Left renal pelvis (tissue), 4 donors: ENCODE results near the gene SUGP1. TPM values are rescaled to one million over a fixed set of nuclear protein-coding genes. Genes with fewer than 3 reads are reported as not detected.

Experiments used
- DNase-seq, 4 donors: peaks; one replicate each; pipeline ENCODE4 v3.0.0-alpha.2; 2013; ENCODE audit warnings: low read depth in 4 of 4, low spot score in 3 of 4
- polyA plus RNA-seq, 4 donors: library from polyadenylated mRNA; unstranded; fragments of 120-200 nt; gene quantifications; one replicate each; pipeline ENCODE4 v1.2.1, GENCODE V29; 2013; ENCODE audit not compliant: insufficient read length in 4 of 4

SUGP1 gene
- polyA plus RNA-seq, 4 donors, result 34.7 to 63.1 (median 56.2) TPM

DNA sequence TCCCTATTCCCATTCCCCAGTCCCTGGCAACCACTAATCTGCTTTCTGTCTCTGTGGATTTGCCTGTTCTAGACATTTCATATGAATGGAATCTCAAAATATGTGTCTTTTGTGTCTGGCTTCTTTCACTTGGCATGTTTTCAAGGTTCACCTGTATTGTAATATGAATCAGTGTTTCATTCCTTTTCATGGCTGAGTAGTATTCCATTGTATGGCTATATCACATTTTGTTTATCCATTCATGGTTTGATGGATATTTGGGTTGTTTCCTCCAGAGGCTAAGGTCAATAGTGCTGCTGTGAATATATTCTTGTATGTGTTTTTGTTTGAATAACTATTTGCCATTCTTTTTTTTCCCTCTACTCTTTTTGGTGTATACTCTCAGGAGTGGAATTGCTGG, 84.1 kb downstream of the SUGP1 start:
- no peak for DNase-seq

DNA sequence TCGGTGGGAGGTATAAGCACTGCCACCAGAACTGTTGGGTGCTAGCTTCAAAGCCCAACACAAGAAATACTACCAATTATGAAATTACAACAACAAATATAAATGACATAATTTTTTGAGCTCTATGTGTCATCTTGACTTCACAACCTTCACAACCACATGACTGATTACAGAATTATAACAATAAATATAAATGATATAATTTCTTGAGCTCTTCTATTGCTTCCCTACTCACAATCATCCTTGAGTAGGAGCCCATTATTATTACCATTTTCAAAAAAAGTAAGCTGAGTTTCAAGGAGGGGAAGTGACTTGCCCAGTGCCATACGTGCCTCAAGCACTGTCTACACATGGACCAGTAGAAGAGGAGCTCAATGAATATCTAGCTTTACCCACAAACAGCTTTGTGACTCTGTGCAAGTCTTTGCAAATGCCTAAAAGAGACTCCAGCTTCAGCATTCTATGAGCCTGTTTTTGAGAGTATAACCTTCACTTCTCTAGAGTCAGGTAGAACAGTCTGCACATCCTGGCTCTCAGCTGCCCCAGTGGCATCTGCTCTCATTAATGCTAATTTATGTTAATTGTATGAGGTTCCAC, 86.0 kb downstream of the SUGP1 start:
- no peak for DNase-seq

DNA sequence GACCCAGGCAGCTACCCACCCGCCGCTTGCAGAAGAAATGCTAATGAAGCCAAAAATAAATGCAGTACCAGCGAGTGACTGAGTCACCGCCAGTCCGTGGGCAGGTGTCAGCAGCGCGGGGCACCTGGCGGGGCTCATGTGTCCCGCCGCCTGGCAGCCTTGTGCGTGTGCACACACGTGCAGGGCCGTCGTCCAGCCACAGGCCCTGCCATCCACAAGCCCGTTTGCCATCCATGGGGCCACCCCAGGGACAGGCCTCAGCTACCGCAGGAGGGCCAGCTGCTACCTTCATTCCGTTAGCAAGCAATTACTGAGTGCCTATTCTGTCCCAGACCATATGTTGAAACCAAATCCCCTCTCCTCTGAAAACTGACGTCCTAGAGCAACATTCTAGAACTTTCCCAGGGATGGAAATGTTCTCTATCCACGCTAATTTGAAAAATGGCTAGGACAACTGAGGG, 88.0 kb downstream of the SUGP1 start:
- no peak for DNase-seq

DNA sequence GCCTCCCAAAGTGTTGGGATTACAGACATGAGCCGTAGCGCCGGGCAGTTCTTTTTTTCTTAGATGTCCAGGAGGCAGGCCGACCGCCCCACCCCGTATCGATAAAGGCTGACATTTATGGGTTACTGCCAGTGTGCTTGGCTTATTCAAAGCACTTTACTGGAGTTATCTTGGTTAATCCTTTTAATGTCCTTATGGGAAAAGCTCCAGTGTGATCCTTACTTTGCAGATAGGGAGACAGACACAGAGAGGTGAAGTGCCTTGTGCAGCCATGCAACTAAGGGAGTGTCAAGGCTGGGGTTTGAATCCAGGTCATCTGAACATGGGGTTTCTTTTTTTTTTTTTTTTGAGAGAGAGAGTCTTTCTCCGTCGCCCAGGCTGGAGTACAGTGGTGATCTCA, 89.3 kb downstream of the SUGP1 start:
- no peak for DNase-seq

DNA sequence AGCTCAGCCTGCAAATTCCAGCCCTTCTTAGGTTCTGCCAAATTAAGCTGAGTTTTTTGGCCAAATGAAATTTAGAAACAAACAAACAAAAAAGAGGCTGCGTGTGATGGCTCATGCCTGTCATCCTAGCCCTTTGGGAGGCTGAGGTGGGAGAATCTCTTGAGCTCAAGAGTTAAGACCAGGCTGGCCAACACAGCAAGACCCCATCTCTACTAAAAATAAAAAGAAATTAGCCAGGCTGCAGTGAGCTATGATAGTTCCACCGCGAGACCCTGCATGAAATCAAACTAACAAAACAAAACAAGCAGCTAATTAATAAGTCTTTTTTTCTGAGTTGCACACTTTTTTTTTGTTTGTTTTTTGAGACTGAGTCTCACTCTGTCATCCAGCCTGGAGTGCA, 90.6 kb downstream of the SUGP1 start:
- no peak for DNase-seq

DNA sequence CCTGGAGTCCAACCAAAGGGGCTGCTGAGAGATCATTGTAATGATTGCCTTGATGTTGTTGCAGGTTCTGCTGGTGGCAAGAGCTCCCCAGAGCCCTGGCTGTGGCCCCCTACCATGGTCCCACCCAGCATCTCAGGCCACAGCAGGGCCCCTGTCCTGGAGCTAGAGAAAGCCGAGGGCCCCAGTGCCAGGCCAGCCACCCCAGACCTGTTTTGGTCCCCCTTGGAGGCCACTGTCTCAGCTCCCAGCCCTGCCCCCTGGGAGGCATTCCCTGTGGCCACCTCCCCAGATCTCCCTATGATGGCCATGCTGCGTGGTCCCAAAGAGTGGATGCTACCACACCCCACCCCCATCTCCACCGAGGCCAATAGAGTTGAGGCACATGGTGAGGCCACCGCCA, 93.1 kb downstream of the SUGP1 start:
- no peak for DNase-seq

DNA sequence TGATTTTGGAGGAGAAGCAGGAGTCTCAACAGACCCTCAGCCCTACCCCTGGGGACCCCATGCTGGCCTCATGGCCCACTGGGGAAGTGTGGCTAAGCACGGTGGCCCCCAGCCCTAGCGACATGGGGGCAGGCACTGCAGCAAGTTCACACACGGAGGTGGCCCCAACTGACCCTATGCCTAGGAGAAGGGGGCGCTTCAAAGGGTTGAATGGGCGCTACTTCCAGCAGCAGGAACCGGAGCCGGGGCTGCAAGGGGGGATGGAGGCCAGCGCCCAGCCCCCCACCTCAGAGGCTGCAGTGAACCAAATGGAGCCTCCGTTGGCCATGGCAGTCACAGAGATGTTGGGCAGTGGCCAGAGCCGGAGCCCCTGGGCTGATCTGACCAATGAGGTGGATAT, 93.6 kb downstream of the SUGP1 start:
- no peak for DNase-seq

DNA sequence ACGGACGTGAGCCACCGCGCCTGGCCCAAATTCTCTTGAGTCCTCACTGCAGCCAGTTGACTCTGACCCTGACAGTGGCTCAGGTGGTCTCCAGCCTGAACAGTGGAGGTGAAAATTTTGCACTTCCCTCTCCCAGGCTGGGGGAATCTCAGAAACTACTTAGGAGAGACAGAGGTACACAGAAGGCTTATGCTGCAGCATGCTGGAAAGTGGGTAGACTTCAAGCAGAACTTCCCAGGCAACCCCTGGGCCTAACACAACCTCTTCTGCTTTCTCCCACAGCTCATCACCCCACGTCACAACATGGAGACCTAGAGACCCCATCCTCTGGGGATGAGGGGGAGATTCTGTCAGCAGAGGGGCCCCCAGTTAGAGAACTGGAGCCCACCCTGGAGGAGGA, 94.1 kb downstream of the SUGP1 start:
- DNase-seq, result no peak

Other genes with a start within 250 kb of the SUGP1 start
- gene TMEM161A, start 182.0 kb downstream of the SUGP1 start, polyA plus RNA-seq, result 10 to 100 TPM; 17.6 to 44.6 (median 27.1) TPM
- 1 to 10 TPM; 1.2 to 3.3 (median 1.6) TPM for gene MEF2B, start 150.2 kb downstream of the SUGP1 start, polyA plus RNA-seq
- 10 to 100 TPM; 13.3 to 24.9 (median 14.0) TPM for gene BORCS8, start 128.4 kb downstream of the SUGP1 start, polyA plus RNA-seq
- 10 to 100 TPM; 35.3 to 95.2 (median 58.2) TPM for gene RFXANK, start 128.3 kb downstream of the SUGP1 start, polyA plus RNA-seq
- 10 to 100 TPM; 10.3 to 16.0 (median 13.3) TPM for gene NR2C2AP, start 117.1 kb downstream of the SUGP1 start, polyA plus RNA-seq
- under 1 TPM; 0.04 to 0.14 (median 0.06) TPM for gene NCAN, start 108.6 kb downstream of the SUGP1 start, polyA plus RNA-seq
- gene TM6SF2, start 47.2 kb downstream of the SUGP1 start, polyA plus RNA-seq, result 1 to 10 TPM in 3 of 4 donors, under 1 TPM in 1; 0.87 to 3.8 (median 2.5) TPM
- gene MAU2, start 320 bp upstream of the SUGP1 start, polyA plus RNA-seq, result 10 to 100 TPM; 37.2 to 82.5 (median 49.6) TPM
- 10 to 100 TPM; 38.3 to 53.4 (median 48.4) TPM for gene GATAD2A, start 85.2 kb upstream of the SUGP1 start, polyA plus RNA-seq
- 1 to 10 TPM in 3 of 4 donors, under 1 TPM in 1; 0.57 to 1.6 (median 1.2) TPM for gene TSSK6, start 195.0 kb upstream of the SUGP1 start, polyA plus RNA-seq
- 100 to 1,000 TPM; 161 to 320 (median 247) TPM for gene NDUFA13, start 195.7 kb upstream of the SUGP1 start, polyA plus RNA-seq
- 10 to 100 TPM in 1 of 4 donors, 1 to 10 TPM in 3; 4.9 to 13.0 (median 6.8) TPM for gene YJEFN3, start 208.4 kb upstream of the SUGP1 start, polyA plus RNA-seq
- under 1 TPM; 0.13 to 0.20 (median 0.16) TPM for gene CILP2, start 217.8 kb upstream of the SUGP1 start, polyA plus RNA-seq